Amygdala (tissue), 56 donors: Measurements from ENCODE around the gene HSD17B10.
"Not testable (repeated sequence)": the region's sequence is repeated elsewhere in the genome, so short reads cannot be mapped to it uniquely, and the experiment has no call there.

Experiments
- DNase-seq, 56 donors: peaks; one replicate each; lab custom pipeline; 2025; lab: John Stamatoyannopoulos, UW

The HSD17B10 gene

DNA sequence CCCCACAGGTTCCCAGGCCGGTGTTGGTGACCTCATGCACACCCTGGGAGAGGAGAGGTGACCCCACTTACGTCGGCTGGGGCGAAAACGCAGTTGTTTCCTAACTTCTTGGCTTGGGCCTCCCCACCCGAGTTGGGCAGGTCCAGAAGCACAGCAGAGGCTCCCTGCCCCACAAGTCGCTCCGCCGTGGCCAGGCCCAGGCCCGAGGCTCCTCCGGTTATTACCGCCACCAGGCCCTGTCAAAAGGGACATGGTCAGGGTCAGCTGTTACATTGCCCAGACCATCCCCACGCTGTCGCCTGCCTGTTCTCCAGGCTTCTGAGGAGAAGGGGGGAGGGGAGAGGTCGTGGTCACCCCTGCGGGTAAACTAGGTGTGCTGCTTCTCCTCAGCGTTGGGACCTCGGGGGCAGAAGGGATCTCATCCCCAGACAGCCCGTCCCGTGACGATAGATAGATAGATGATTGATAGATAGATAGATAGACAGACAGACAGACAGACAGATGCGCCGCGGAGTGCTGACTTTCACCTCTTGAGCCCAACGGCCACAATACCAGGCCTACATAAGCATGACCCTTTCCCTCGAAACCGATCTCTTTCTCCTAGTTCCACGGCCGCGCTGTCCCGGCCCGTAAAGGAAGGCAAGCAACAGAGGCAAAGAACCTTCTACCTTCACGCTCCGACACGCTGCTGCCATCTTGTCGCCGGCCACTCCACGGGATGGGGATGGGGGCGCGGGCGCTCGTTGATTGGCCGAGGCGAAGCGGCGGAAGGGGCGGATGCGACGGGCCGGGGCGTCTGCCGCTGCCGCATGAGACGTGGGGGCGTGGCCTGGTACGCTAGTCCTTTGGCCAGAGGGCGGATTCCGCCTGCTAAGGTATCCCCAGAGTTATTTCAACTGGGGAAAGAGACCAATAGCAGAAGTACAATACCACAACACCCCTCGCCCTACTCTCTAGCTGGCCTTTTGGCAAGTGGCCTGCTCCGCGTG, at the start of gene HSD17B10:
Gene HSD17B10, minus strand, starts transcription at position 720 of the 989 bp plus-strand sequence. Its CDS starts 25 bp downstream, at position 695.
- peak; percentile 4 to 88 (median 67) for DNase-seq

- DNase-seq = no peak
Observed at GRCh38 chrX:53483416-53483815, 49.2 kb upstream of the HSD17B10 start.

- DNase-seq = peak in 31 of 56 donors; percentile 0 to 44 (median 2)
Observed at GRCh38 chrX:53481816-53482465, 47.8 kb upstream of the HSD17B10 start.

- DNase-seq = no peak
Observed at GRCh38 chrX:53481093-53481492, 46.9 kb upstream of the HSD17B10 start.

DNA sequence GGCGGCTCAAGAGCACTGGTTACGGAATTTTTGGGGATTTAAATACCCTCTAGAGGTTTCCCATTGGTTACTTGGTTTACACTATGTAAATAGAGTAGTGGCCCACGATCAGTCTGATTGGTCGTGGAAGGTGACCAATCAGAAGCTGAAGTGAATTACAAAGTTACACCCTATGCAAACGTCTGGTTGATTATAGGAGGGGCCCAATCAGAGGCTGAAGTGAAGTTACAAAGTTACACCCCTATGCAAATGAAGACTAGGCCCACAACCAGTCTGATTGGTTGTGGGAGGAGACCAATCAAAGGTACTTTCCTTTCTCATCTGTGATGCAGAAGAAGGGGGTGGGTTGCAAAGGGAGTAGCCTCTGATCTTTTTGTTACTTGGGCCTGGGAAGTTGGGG, 45.1 kb upstream of the HSD17B10 start:
- DNase-seq = no peak

GRCh38 chrX:53476371-53476770, 42.2 kb upstream of the HSD17B10 start:
- no peak for DNase-seq

GRCh38 chrX:53474707-53475106, 40.5 kb upstream of the HSD17B10 start:
- DNase-seq = no peak

DNA sequence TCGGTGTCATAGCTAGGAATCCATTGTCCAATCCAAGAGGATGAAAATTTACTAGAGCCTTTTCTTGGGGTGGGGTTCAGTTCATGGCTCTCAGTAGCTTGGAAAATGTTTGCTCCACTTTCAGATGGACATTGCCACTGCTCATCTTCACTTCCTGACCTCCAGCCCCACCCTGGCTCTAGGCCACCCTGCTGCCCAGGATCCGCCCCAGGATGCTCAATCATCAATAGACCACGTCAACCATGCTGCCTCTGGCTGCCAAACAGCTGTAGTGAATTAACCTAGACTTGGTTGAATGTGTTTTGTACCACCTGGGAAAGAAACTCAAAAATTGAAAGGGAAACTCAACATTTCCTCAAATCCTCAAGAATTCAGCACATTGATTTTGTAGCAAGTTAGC, 37.2 kb upstream of the HSD17B10 start:
- no peak for DNase-seq

- not testable (repeated sequence) for DNase-seq
Observed at GRCh38 chrX:53468659-53469058, 34.5 kb upstream of the HSD17B10 start.

GRCh38 chrX:53458082-53458481, 23.9 kb upstream of the HSD17B10 start:
- no peak for DNase-seq

DNA sequence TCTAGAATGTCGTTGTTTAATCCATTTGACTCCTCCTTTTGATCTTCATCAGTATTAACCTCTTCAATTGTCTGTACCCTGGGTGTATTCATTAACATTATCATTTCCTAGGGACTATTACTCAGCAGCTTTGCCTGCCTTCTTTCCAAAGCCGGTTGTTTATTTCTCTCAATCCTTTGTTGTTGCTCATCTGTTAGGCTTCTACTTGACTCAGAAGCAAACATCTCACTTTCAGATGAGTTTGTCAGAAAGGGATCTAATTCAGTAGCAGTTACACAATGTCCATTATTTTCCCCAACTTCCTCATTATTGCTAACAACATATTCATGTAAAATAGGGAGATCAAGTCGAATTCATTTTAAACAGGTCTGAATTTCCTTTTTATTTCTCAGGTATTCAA, 22.1 kb upstream of the HSD17B10 start:
- DNase-seq = no peak

GRCh38 chrX:53452812-53453211, 18.6 kb upstream of the HSD17B10 start:
- DNase-seq = no peak

DNA sequence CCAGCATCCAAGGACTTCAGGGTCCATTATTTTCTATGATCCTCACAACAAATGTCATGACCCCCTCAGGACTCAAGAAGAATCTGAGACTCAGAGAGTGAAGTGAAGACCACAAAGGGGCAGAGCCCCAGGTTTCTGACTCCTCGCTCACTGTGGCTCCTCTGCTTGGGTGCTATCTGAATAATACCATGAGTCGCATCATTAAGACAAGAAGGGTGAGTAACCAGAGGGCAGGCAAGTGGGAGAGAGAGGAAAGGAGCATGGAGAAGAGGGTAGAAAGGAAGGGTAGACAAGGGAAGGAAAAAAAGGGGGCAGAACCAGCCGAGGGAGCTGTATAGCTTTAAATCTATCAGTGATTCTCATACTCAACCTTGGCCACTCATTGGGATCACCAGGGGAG, 15.5 kb upstream of the HSD17B10 start:
- no peak for DNase-seq

GRCh38 chrX:53447441-53447840, 13.3 kb upstream of the HSD17B10 start:
- DNase-seq = no peak

DNA sequence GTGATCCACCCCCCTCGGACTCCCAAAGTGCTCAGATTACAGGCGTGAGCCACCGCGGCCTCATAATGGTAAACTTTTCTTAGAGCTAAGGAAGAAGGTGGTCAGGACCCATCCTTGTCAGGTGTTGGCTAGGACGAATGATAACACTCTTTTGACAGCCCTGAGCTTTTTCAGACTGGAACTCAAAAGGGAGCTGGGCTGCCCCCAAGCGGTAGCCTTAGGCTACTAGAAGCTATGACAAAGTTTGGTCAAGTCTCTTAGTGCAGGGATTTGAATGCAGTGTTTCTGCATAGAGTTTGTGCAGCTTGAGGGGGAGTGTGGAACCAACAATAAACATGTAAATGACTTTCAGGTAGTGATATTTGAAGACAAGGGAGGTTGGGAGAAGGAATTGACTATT, 11.8 kb upstream of the HSD17B10 start:
- peak in 11 of 56 donors; percentile 0 to 35 (median 4) for DNase-seq

- peak in 2 of 56 donors; percentile 0 for DNase-seq
Observed at GRCh38 chrX:53442322-53442631, 8.1 kb upstream of the HSD17B10 start.

DNA sequence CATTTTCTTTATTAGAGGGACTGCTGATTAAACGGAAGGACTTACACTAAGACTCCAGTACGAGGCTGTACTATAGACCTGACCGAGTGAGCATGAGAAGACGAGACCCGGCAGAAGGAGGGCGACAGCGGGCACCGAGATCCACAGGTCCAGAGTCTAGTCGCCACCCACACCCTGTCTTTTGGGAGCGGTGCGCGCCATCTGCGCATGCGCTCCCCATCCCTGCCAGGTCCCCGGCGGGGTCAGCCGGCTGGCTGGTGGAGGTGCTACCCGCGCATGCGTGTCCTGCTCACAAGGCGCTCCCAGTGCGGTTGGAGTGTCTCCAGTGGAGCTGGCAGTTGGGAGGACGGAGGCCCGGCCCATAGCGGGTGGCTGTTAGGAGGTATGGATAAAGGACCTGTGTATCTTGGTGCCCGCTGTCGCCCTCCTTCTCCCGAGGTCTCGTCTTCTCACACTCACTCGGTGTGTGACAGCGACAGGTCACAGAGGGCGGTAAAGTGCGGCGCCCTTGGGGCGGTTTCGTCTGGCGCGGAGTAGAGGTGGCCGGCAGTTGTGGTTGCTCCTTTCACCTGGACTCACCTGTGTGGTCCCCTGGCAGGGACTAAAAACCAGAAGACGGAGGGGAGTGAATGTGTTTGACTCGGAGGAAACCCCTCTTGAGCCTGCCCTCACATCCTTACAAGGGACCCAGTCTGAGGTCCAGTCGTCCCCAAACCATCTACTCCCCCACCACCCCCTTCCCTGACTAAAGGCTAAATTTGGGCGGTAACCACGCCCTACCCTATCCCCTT, 7.6 kb upstream of the HSD17B10 start:
- peak in 50 of 56 donors; percentile 0 to 69 (median 32) for DNase-seq

GRCh38 chrX:53440621-53441517, 6.7 kb upstream of the HSD17B10 start:
- DNase-seq = peak in 26 of 56 donors; percentile 1 to 40 (median 16)

DNA sequence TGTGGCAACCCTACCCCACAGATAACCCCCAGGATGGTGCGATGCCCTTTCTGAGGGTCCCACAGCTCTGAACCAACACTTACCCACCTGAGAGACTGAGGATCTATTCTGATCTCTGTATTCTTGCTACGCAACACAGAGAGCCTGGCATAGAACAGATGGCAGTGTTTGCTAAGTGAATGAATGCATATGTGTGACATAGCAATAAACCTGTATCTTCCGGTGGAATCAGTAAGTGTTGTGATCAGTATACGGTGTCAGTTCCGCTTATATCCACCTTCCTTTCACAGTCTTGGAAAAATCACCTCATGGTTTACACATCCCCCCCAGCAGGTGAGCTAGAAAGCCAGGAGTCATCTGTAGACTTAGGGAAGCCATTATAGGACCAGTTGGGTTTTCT, 5.9 kb upstream of the HSD17B10 start:
- no peak for DNase-seq

DNA sequence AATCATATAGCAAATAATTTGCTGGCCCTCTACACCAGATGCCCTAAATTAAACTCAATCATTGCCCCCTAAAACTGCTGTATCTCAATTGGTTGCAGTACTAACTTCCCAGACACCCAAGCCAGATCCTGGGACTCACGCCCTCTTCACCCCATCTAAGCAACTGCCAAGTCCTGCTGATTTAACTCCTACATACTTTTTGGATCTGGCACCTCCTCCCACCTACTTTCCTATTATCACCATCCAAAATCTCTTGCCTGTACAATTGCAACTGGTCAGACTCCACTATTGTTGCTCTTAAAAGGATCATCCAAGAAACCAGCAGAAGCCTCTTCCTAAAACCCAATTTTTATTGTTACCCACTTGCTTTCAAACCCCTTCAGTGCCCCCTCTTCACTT, 4.7 kb upstream of the HSD17B10 start:
- no peak for DNase-seq
